Adrenal gland (tissue), 12 donors: ENCODE data around the gene PIAS2. TPM values are rescaled to one million over a fixed set of nuclear protein-coding genes. Genes with fewer than 3 reads are reported as not detected.

Source experiments
- DNase-seq, 7 donors: peaks; one replicate each; pipeline ENCODE4 v3.0.0-alpha.2; 2019 to 2020
- H3K27ac ChIP-seq, 5 donors: fragments of 200-600 bp; sonication (generic) in 4 of 5; 1 replicate in 3 of 5; 2 replicates in 2 of 5; pipeline versions ENCODE4 v1.5.1 to v1.8.0; 2016 to 2020; ENCODE audit warnings: mild to moderate bottlenecking in 1 of 5
- H3K27me3 ChIP-seq: fragments of 200-600 bp; 2 replicates; pipeline ENCODE4 v1.8.0; 2021
- H3K36me3 ChIP-seq, 2 donors: fragments of 200-600 bp; replicated peaks in 1 of 2; 1 replicate in 1 of 2; 2 replicates in 1 of 2; pipeline versions ENCODE4 v1.5.1 to v1.8.0; 2018 to 2022
- H3K4me1 ChIP-seq, 2 donors: fragments of 200-600 bp; replicated peaks in 1 of 2; 1 replicate in 1 of 2; 2 replicates in 1 of 2; pipeline versions ENCODE4 v1.5.1 to v1.8.0; 2018 to 2021
- H3K4me3 ChIP-seq, 4 donors: fragments of 200-600 bp; sonication (generic) in 3 of 4; one replicate each; pipeline ENCODE4 v1.5.1; 2016 to 2018
- H3K9me3 ChIP-seq, 3 donors: fragments of 200-600 bp; sonication (generic) in 1 of 3; replicated peaks in 1 of 3; 1 replicate in 2 of 3; 2 replicates in 1 of 3; pipeline versions ENCODE4 v1.5.1 to v1.8.0; 2016 to 2021
- POLR2A ChIP-seq, 2 donors: fragments of 450-650 bp; IDR thresholded peaks; one replicate each; pipeline ENCODE4 v1.6.1; 2017; ENCODE audit warnings: antibody characterized with exemption in 2 of 2, mild to moderate bottlenecking in 2 of 2, moderate library complexity in 1 of 2
- WGBS, 4 donors: extraction: QIAGEN DNeasy Blood & Tissue Kit in 2 of 4; methylation state at CpG; one replicate each; pipeline versions ENCODE4 v1.1.5 to v1.1.7; 2013 to 2017; 5-methylcytosine and 5-hydroxymethylcytosine counted together
- intact Hi-C, 2 donors: fragments of 100-400 bp; cut with DNase I; formaldehyde crosslinking; loops; one replicate each; pipeline versions ENCODE4 v1.14.1 to v1.15.0; 2022 to 2023
- polyA plus RNA-seq, 3 donors: library from polyadenylated mRNA; stranded (reverse); fragments of 200-250 nt in 2 of 3; fragments of 350-450 nt in 1 of 3; fragmentation: Illumina TruSeq in 1 of 3; extraction: RNeasy Lipid Tissue Mini Kit (QIAGEN cat#74804) in 1 of 3; gene quantifications; one replicate each; pipeline ENCODE4 v1.2.3, GENCODE V29; 2013 to 2014
- total RNA-seq, 9 donors: library from RNA; depleted of rRNA in 4 of 9; stranded (reverse); fragments of >200 nt in 4 of 9; fragments of 120-200 nt in 1 of 9; fragmentation: NEBNext Ultra II Directional in 1 of 9; extraction: Animal tissue kit (Norgen Biotek cat#: 25700) in 1 of 9; gene quantifications; one replicate each; pipeline versions ENCODE4 v1.1.0 to v1.2.4, GENCODE V29; 2013 to 2023
- TF ChIP-seq, protein P1 (sequence below), 6 experiments: fragments of 450-650 bp in 4 of 6; fragments of 200-600 bp in 2 of 6; sonication (generic) in 1 of 6; IDR thresholded peaks; 1 replicate in 5 of 6; 2 replicates in 1 of 6; pipeline versions ENCODE4 v1.5.1 to v1.8.0; 2016 to 2021; ENCODE audit warnings: antibody characterized with exemption in 6 of 6, mild to moderate bottlenecking in 2 of 6, moderate library complexity in 1 of 6
- donor health status: healthy with polysubstance abuse.
- donor health status: Bipolar disorder and iron deficiency.
- donor health status: DM: yes; HTN: yes; CAD: no.
- donor health status: DM: no; HTN: no; CAD: no.
- donor health status: DM: no; HTN: no; CAD: no.
- donor health status: DM: yes; HTN: yes; CAD: no.

The PIAS2 gene
- total and polyA plus RNA-seq, 12 donors: 4.7 to 52.9 (median 31.8) TPM

DNA sequence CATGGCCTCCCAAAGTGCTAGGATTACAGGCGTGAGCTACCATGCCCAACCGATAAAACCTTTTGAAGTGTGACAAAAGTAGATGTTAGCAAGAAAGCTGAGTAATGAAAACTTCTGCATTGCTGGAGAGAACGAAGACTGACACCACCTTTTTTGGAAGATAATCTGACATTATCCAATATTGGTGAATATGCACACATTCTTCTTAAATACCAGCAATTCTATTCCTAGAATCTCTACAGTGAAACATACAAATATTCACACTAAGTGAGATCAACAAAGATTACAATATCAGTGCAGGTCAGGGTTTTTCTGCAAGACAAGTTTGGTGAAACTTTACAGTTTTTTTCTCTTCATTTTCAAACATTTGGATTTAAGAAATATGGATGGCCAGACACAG is 7.8 kb downstream of the PIAS2 start:
- Histone ChIP-seq H3K27ac (no peak overlapping the region), H3K9me3 (no peaks in the 10 kb centered on the region), H3K36me3 (no peaks in the 10 kb centered on the region), H3K4me1 (peaks cover 0 to 11% of the 10 kb centered on the region in 2 donors), H3K4me3 (no peak overlapping the region), H3K27me3 (no peaks in the 10 kb centered on the region)
- intact Hi-C loops: no loop called here
- 95 to 98% (median 97%) methylated on average over 3 of the region's 3 CpGs for WGBS, 4 donors
- DNase-seq: no peak
- TF ChIP-seq, protein P1, sequence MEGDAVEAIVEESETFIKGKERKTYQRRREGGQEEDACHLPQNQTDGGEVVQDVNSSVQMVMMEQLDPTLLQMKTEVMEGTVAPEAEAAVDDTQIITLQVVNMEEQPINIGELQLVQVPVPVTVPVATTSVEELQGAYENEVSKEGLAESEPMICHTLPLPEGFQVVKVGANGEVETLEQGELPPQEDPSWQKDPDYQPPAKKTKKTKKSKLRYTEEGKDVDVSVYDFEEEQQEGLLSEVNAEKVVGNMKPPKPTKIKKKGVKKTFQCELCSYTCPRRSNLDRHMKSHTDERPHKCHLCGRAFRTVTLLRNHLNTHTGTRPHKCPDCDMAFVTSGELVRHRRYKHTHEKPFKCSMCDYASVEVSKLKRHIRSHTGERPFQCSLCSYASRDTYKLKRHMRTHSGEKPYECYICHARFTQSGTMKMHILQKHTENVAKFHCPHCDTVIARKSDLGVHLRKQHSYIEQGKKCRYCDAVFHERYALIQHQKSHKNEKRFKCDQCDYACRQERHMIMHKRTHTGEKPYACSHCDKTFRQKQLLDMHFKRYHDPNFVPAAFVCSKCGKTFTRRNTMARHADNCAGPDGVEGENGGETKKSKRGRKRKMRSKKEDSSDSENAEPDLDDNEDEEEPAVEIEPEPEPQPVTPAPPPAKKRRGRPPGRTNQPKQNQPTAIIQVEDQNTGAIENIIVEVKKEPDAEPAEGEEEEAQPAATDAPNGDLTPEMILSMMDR (IDR thresholded peaks at IDR 0.05): no peak
- TF ChIP-seq POLR2A (IDR thresholded peaks at IDR 0.05): no peak

DNA sequence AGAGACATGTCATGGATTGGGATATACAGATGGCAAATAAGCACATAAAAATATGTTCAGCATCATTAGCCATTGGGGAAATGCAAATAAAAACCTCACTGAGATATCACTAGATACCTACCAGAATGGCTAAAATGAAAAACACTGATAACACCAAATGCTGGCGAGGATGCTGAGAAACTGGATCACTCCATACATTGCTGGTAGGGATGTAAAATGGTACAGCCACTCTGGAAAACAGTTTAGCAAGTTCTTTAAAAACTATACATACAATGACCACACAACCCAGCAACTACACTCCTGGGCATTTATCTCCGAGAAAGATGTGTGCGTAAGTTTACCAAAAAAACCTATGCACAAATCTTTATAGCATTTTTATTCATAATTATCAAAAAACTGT is 13.9 kb downstream of the PIAS2 start:
- no peak for TF ChIP-seq POLR2A (IDR thresholded peaks at IDR 0.05)
- TF ChIP-seq, protein P1 (IDR thresholded peaks at IDR 0.05): no peak
- WGBS, 4 donors: 96 to 98% (median 98%) methylated on average over 3 of the region's 3 CpGs

DNA sequence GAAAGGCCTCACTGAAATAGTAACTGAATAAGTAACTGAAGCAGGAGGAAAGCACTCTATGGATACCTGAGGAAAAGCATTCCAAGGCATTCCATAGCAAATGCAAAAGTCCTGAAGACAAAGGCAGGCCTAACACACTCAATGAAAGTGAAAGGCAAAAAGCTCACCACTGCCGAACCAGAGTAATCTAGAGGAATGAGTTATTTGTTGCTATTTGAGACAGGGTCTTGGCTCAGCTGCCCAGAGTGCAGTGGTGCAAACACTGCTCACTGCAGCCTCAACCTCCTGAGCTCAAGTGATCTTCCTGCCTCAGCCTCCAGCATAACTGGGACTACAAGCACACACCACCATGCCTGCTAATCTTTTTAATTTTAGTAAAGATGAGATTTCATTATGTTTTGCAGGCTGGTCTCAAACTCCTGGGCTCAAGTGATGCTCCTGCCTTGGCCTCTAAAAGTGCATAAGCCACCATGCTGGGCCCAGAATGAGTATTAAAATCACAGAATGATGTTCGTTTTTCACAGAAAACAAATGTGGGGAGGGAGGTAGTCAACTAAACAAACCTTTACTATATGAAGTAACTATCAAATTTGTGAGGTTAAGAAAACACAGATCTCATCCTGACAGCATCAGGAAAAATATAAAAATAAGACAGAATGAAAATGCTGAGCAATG is 17.9 kb downstream of the PIAS2 start:
- DNase-seq: peak in 2 of 7 donors; percentile 8 to 25
- Histone ChIP-seq H3K27me3 (no peaks in the 10 kb centered on the region), H3K4me1 (peaks cover 0 to 17% of the 10 kb centered on the region in 2 donors), H3K27ac (no peak overlapping the region), H3K4me3 (no peak overlapping the region), H3K36me3 (no peaks in the 10 kb centered on the region), H3K9me3 (no peaks in the 10 kb centered on the region)
- TF ChIP-seq, protein P1 (IDR thresholded peaks at IDR 0.05): no peak
- WGBS, 4 donors: 46 to 59% (median 50%) methylated on average over 2 of the region's 2 CpGs
- intact Hi-C loops: no loop called here

More for the DNA sequence above, 13.9 kb downstream of the PIAS2 start:
- no peaks in the 10 kb centered on the region for H3K36me3 ChIP-seq
- no peaks in the 10 kb centered on the region for H3K27me3 ChIP-seq
- intact Hi-C loops: no loop called here
- H3K4me1 ChIP-seq: peaks cover 0 to 3% of the 10 kb centered on the region in 2 donors
- no peak overlapping the region for H3K27ac ChIP-seq
- DNase-seq: no peak
- no peak overlapping the region for H3K4me3 ChIP-seq
- H3K9me3 ChIP-seq: no peaks in the 10 kb centered on the region

DNA sequence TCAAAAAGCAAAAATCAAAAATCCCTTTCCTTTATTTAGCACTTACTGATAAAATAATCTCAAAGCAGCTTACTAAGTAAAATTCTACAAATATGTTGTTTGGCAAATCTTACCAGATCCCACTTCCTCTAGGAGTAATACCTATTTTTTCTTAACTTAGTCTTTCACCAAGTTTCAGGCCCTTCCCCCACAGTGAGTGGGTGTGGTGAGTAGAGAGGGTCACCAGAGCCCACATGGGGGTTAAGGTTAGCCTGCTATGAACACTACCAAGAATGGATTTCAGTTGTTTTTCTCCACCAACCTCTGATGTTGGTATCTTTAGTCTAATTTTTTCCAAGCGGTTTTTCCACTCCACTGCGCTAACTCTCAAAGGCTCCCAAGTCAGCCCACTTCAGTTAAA is 23.2 kb downstream of the PIAS2 start:
- Histone ChIP-seq H3K9me3 (no peaks in the 10 kb centered on the region), H3K27me3 (no peaks in the 10 kb centered on the region), H3K36me3 (no peaks in the 10 kb centered on the region), H3K4me1 (peaks cover 0 to 14% of the 10 kb centered on the region in 2 donors), H3K27ac (no peak overlapping the region), H3K4me3 (no peak overlapping the region)
- WGBS, 4 donors: 95 to 100% (median 97%) methylated on average over 2 of the region's 2 CpGs
- no peak for TF ChIP-seq POLR2A (IDR thresholded peaks at IDR 0.05)
- TF ChIP-seq, protein P1 (IDR thresholded peaks at IDR 0.05): no peak
- DNase-seq: no peak
- intact Hi-C loops: no loop called here
